Measurements from ENCODE around the gene SMG9.

The SMG9 gene

GRCh38 chr19:43726736-43727592, 27.8 kb downstream of the SMG9 start:
- no peak overlapping the region for H2BK5ac ChIP-seq (ENCODE audit: low read length)
- H3K4me1 ChIP-seq (ENCODE audit: control insufficient read depth, low read depth, low read length): no peaks in the 10 kb centered on the region
- H3K27ac ChIP-seq (ENCODE audit: low read depth, low read length): no peak overlapping the region
- no peak overlapping the region for H3K18ac ChIP-seq (ENCODE audit: low read length)
- no peak overlapping the region for H3K56ac ChIP-seq (ENCODE audit: low read length)
- H4K5ac ChIP-seq (ENCODE audit: low read length): no peak overlapping the region
- no peak overlapping the region for H2BK15ac ChIP-seq (replicated peaks; ENCODE audit: low read depth)
- no peaks in the 10 kb centered on the region for H3K79me1 ChIP-seq (ENCODE audit: low read length)
- no peak overlapping the region for H2AK5ac ChIP-seq (ENCODE audit: low read length)
- no peak overlapping the region for H4K8ac ChIP-seq (ENCODE audit: low read depth, low read length)
- no peak overlapping the region for H3K9ac ChIP-seq (ENCODE audit: low read length)
- H3K36me3 ChIP-seq (ENCODE audit: control insufficient read depth, insufficient read depth, low read length): peaks cover 3% of the 10 kb centered on the region
- no peak for DNase-seq
- H3K79me2 ChIP-seq (ENCODE audit: control insufficient read depth, insufficient read depth, low read length): no peaks in the 10 kb centered on the region
- H3K4me3 ChIP-seq (ENCODE audit: low read length): no peak overlapping the region
- no peak overlapping the region for H3K23ac ChIP-seq (ENCODE audit: low read length)
- no CpG with 5 or more reads among the region's 15 CpGs for WGBS (ENCODE audit: extremely low coverage, insufficient coverage, low lambda C conversion rate)
- H3K27me3 ChIP-seq (ENCODE audit: insufficient read depth, low read length, poor library complexity): no peaks in the 10 kb centered on the region
- H2BK120ac ChIP-seq (ENCODE audit: low read depth, low read length): no peak overlapping the region
- no peak overlapping the region for H3K4ac ChIP-seq (ENCODE audit: low read depth, low read length)
- no peak overlapping the region for H3K4me2 ChIP-seq (ENCODE audit: low read length)

GRCh38 chr19:43725468-43725867, 29.3 kb downstream of the SMG9 start:
- Histone ChIP-seq H3K27me3 (ENCODE audit: insufficient read depth, low read length, poor library complexity) (no peaks in the 10 kb centered on the region), H3K4me2 (ENCODE audit: low read length) (no peak overlapping the region), H3K36me3 (ENCODE audit: control insufficient read depth, insufficient read depth, low read length) (peaks cover 3% of the 10 kb centered on the region), H4K5ac (ENCODE audit: low read length) (no peak overlapping the region), H3K23ac (ENCODE audit: low read length) (no peak overlapping the region), H2AK5ac (ENCODE audit: low read length) (no peak overlapping the region), H3K4ac (ENCODE audit: low read depth, low read length) (no peak overlapping the region), H3K79me2 (ENCODE audit: control insufficient read depth, insufficient read depth, low read length) (no peaks in the 10 kb centered on the region), H3K4me1 (ENCODE audit: control insufficient read depth, low read depth, low read length) (no peaks in the 10 kb centered on the region), H3K79me1 (ENCODE audit: low read length) (no peaks in the 10 kb centered on the region), H3K56ac (ENCODE audit: low read length) (no peak overlapping the region), H2BK120ac (ENCODE audit: low read depth, low read length) (no peak overlapping the region), H3K9ac (ENCODE audit: low read length) (no peak overlapping the region), H2BK15ac (replicated peaks; ENCODE audit: low read depth) (no peak overlapping the region), H4K8ac (ENCODE audit: low read depth, low read length) (no peak overlapping the region), H3K18ac (ENCODE audit: low read length) (no peak overlapping the region), H3K4me3 (ENCODE audit: low read length) (no peak overlapping the region), H3K27ac (ENCODE audit: low read depth, low read length) (no peak overlapping the region), H2BK5ac (ENCODE audit: low read length) (no peak overlapping the region)
- no peak for DNase-seq
- WGBS (ENCODE audit: extremely low coverage, insufficient coverage, low lambda C conversion rate): no CpG with 5 or more reads among the region's 7 CpGs

- Histone ChIP-seq H3K4me3 (ENCODE audit: low read length) (no peak overlapping the region), H3K18ac (ENCODE audit: low read length) (no peak overlapping the region), H2BK15ac (replicated peaks; ENCODE audit: low read depth) (no peak overlapping the region), H3K4me1 (ENCODE audit: control insufficient read depth, low read depth, low read length) (no peaks in the 10 kb centered on the region), H3K23ac (ENCODE audit: low read length) (no peak overlapping the region), H3K27me3 (ENCODE audit: insufficient read depth, low read length, poor library complexity) (no peaks in the 10 kb centered on the region), H3K4ac (ENCODE audit: low read depth, low read length) (no peak overlapping the region), H3K27ac (ENCODE audit: low read depth, low read length) (no peak overlapping the region), H2BK5ac (ENCODE audit: low read length) (no peak overlapping the region), H2BK120ac (ENCODE audit: low read depth, low read length) (no peak overlapping the region), H3K4me2 (ENCODE audit: low read length) (no peak overlapping the region), H3K79me2 (ENCODE audit: control insufficient read depth, insufficient read depth, low read length) (no peaks in the 10 kb centered on the region), H2AK5ac (ENCODE audit: low read length) (no peak overlapping the region), H4K5ac (ENCODE audit: low read length) (no peak overlapping the region), H4K8ac (ENCODE audit: low read depth, low read length) (no peak overlapping the region), H3K36me3 (ENCODE audit: control insufficient read depth, insufficient read depth, low read length) (peaks cover 3% of the 10 kb centered on the region), H3K79me1 (ENCODE audit: low read length) (no peaks in the 10 kb centered on the region), H3K9ac (ENCODE audit: low read length) (no peak overlapping the region), H3K56ac (ENCODE audit: low read length) (no peak overlapping the region)
- no CpG with 5 or more reads among the region's 8 CpGs for WGBS (ENCODE audit: extremely low coverage, insufficient coverage, low lambda C conversion rate)
- DNase-seq: no peak
These were observed 29.9 kb downstream of the SMG9 start for GRCh38 chr19:43724896-43725295.

GRCh38 chr19:43723588-43723987, 31.2 kb downstream of the SMG9 start:
- no peak overlapping the region for H3K4ac ChIP-seq (ENCODE audit: low read depth, low read length)
- H3K27me3 ChIP-seq (ENCODE audit: insufficient read depth, low read length, poor library complexity): no peaks in the 10 kb centered on the region
- no peak overlapping the region for H4K5ac ChIP-seq (ENCODE audit: low read length)
- no peaks in the 10 kb centered on the region for H3K79me1 ChIP-seq (ENCODE audit: low read length)
- H2BK120ac ChIP-seq (ENCODE audit: low read depth, low read length): no peak overlapping the region
- no peak overlapping the region for H3K18ac ChIP-seq (ENCODE audit: low read length)
- no peaks in the 10 kb centered on the region for H3K4me1 ChIP-seq (ENCODE audit: control insufficient read depth, low read depth, low read length)
- H4K8ac ChIP-seq (ENCODE audit: low read depth, low read length): no peak overlapping the region
- no peak overlapping the region for H3K23ac ChIP-seq (ENCODE audit: low read length)
- H3K4me3 ChIP-seq (ENCODE audit: low read length): no peak overlapping the region
- WGBS (ENCODE audit: extremely low coverage, insufficient coverage, low lambda C conversion rate): no CpG with 5 or more reads among the region's 8 CpGs
- H3K56ac ChIP-seq (ENCODE audit: low read length): no peak overlapping the region
- no peak overlapping the region for H2BK5ac ChIP-seq (ENCODE audit: low read length)
- H3K36me3 ChIP-seq (ENCODE audit: control insufficient read depth, insufficient read depth, low read length): peaks cover under 1% of the 10 kb centered on the region
- H3K4me2 ChIP-seq (ENCODE audit: low read length): no peak overlapping the region
- H3K27ac ChIP-seq (ENCODE audit: low read depth, low read length): no peak overlapping the region
- DNase-seq: no peak
- H3K9ac ChIP-seq (ENCODE audit: low read length): no peak overlapping the region
- no peaks in the 10 kb centered on the region for H3K79me2 ChIP-seq (ENCODE audit: control insufficient read depth, insufficient read depth, low read length)
- no peak overlapping the region for H2AK5ac ChIP-seq (ENCODE audit: low read length)
- no peak overlapping the region for H2BK15ac ChIP-seq (replicated peaks; ENCODE audit: low read depth)

GRCh38 chr19:43721469-43722048, 33.2 kb downstream of the SMG9 start:
- Histone ChIP-seq H3K79me1 (ENCODE audit: low read length) (no peaks in the 10 kb centered on the region), H3K4ac (ENCODE audit: low read depth, low read length) (no peak overlapping the region), H3K27ac (ENCODE audit: low read depth, low read length) (no peak overlapping the region), H3K79me2 (ENCODE audit: control insufficient read depth, insufficient read depth, low read length) (no peaks in the 10 kb centered on the region), H3K18ac (ENCODE audit: low read length) (no peak overlapping the region), H2AK5ac (ENCODE audit: low read length) (no peak overlapping the region), H2BK120ac (ENCODE audit: low read depth, low read length) (no peak overlapping the region), H4K8ac (ENCODE audit: low read depth, low read length) (no peak overlapping the region), H4K5ac (ENCODE audit: low read length) (no peak overlapping the region), H3K4me1 (ENCODE audit: control insufficient read depth, low read depth, low read length) (no peaks in the 10 kb centered on the region), H2BK5ac (ENCODE audit: low read length) (no peak overlapping the region), H3K56ac (ENCODE audit: low read length) (no peak overlapping the region), H2BK15ac (replicated peaks; ENCODE audit: low read depth) (no peak overlapping the region), H3K36me3 (ENCODE audit: control insufficient read depth, insufficient read depth, low read length) (no peaks in the 10 kb centered on the region), H3K27me3 (ENCODE audit: insufficient read depth, low read length, poor library complexity) (no peaks in the 10 kb centered on the region), H3K23ac (ENCODE audit: low read length) (no peak overlapping the region), H3K4me3 (ENCODE audit: low read length) (no peak overlapping the region), H3K9ac (ENCODE audit: low read length) (no peak overlapping the region), H3K4me2 (ENCODE audit: low read length) (no peak overlapping the region)
- WGBS (ENCODE audit: extremely low coverage, insufficient coverage, low lambda C conversion rate): no CpG with 5 or more reads among the region's 5 CpGs
- no peak for DNase-seq
